ENCODE results near the gene CCL1. TPM values are rescaled to one million over a fixed set of nuclear protein-coding genes. Genes with fewer than 3 reads are reported as not detected.

CCL1 gene
- total and polyA plus RNA-seq, 2 of the 4 experiments (the other 2 are of a cell fraction), result not detected

Other genes with a start within 250 kb of the CCL1 start
- gene CCL2, start 107.9 kb downstream of the CCL1 start, total RNA-seq (2012; rRNA removed), result 126 and 206 TPM in 2 replicates
- gene CCL2, start 107.9 kb downstream of the CCL1 start, polyA plus RNA-seq (2012; rRNA removed), result 85.9 and 103 TPM in 2 replicates
- gene CCL7, start 93.0 kb downstream of the CCL1 start, total RNA-seq (2012; rRNA removed), result 0.18 and 0.28 TPM in 2 replicates
- gene CCL7, start 93.0 kb downstream of the CCL1 start, polyA plus RNA-seq (2012; rRNA removed), result 0.24 and 0.58 TPM in 2 replicates
- gene CCL11, start 77.5 kb downstream of the CCL1 start, total RNA-seq (2012; rRNA removed), result not detected in 2 replicates
- gene CCL11, start 77.5 kb downstream of the CCL1 start, polyA plus RNA-seq (2012; rRNA removed), result not detected in 2 replicates
- not detected in 2 replicates for gene CCL8, start 43.8 kb downstream of the CCL1 start, total RNA-seq (2012; rRNA removed)
- not detected in 2 replicates for gene CCL8, start 43.8 kb downstream of the CCL1 start, polyA plus RNA-seq (2012; rRNA removed)
- gene CCL13, start 6.8 kb downstream of the CCL1 start, total RNA-seq (2012; rRNA removed), result 0.18 TPM in 1 of 2 replicates, not detected in the other
- gene CCL13, start 6.8 kb downstream of the CCL1 start, polyA plus RNA-seq (2012; rRNA removed), result not detected in 2 replicates
- not detected in 2 replicates for gene TMEM132E, start 216.3 kb upstream of the CCL1 start, total RNA-seq (2012; rRNA removed)
- gene TMEM132E, start 216.3 kb upstream of the CCL1 start, polyA plus RNA-seq (2012; rRNA removed), result not detected in 2 replicates

All from IMR-90 (cell line).